IMR-90 (cell line): ENCODE measurements around the gene TRPV4. TPM values are rescaled to one million over a fixed set of nuclear protein-coding genes. Genes with fewer than 3 reads are reported as not detected.

Source experiments
- ATAC-seq: fragments of 200-7000 bp; cut with Tn5 transposase; 2 replicates; pipeline ENCODE4 v1.9.1; 2020; ENCODE audit warnings: low read depth, mild to moderate bottlenecking, moderate library complexity
- BruUV-seq: library from RNA; stranded (reverse); fragments of 400-500 nt; replicated peaks from 2 replicates; lab custom pipeline; 2021; lab: Mats Ljungman, UMichigan
- CTCF ChIA-PET: fragments of 300-600 bp; formaldehyde crosslinking; extraction: SDS; loops from one replicate; lab custom pipeline; 2021; ENCODE audit warnings: antibody characterized with exemption; lab: Yijun Ruan, JAX
- POLR2A ChIA-PET: fragments of 300-600 bp; sonication (Branson Sonifier 250); formaldehyde crosslinking; loops from one replicate; lab custom pipeline; 2022; ENCODE audit warnings: antibody characterized with exemption; ENCODE audit not compliant: unreplicated experiment; lab: Charles Lee
- DNase-seq: peaks from one replicate; pipeline ENCODE4 v3.0.0; 2013
- H2AFZ ChIP-seq: replicated peaks from 2 replicates; pipeline ENCODE3; 2013; ENCODE audit warnings: low read length, mild to moderate bottlenecking; ENCODE audit not compliant: poor library complexity
- H2AK5ac ChIP-seq: 2 replicates; pipeline ENCODE4 v1.6.1; 2013; ENCODE audit warnings: low read depth, low read length, inconsistent platforms
- H2AK9ac ChIP-seq: replicated peaks from 2 replicates; pipeline ENCODE3; 2013; ENCODE audit warnings: mild to moderate bottlenecking, low read depth, low read length, moderate library complexity; ENCODE audit not compliant: poor library complexity
- H2BK120ac ChIP-seq: 2 replicates; pipeline ENCODE4 v1.6.1; 2013; ENCODE audit warnings: low read depth, low read length, inconsistent platforms
- H2BK15ac ChIP-seq: 3 replicates; pipeline ENCODE4 v1.6.1; 2013; ENCODE audit warnings: low read depth, low read length, inconsistent platforms
- H2BK20ac ChIP-seq: 2 replicates; pipeline ENCODE4 v1.6.1; 2013; ENCODE audit warnings: low read depth, mild to moderate bottlenecking, inconsistent platforms, low read length, moderate library complexity
- H2BK5ac ChIP-seq: 2 replicates; pipeline ENCODE4 v1.6.1; 2013; ENCODE audit warnings: mild to moderate bottlenecking, low read depth, low read length, inconsistent platforms; ENCODE audit not compliant: poor library complexity, severe bottlenecking
- H3K14ac ChIP-seq: replicated peaks from 2 replicates; pipeline ENCODE4 v1.6.1; 2013; ENCODE audit warnings: low read depth, low read length, inconsistent platforms
- H3K18ac ChIP-seq: 2 replicates; pipeline ENCODE4 v1.6.1; 2013; ENCODE audit warnings: low read depth, low read length, control low read depth
- H3K23ac ChIP-seq: 2 replicates; pipeline ENCODE4 v1.6.1; 2013; ENCODE audit warnings: low read depth, low read length, inconsistent platforms
- H3K27ac ChIP-seq: 2 replicates; pipeline ENCODE4 v1.5.1; 2013; ENCODE audit warnings: mild to moderate bottlenecking, control low read depth, low read length; ENCODE audit not compliant: insufficient read depth
- H3K27me3 ChIP-seq: 2 replicates; pipeline ENCODE4 v1.6.1; 2013; ENCODE audit warnings: low read length; ENCODE audit not compliant: control insufficient read depth, insufficient read depth
- H3K36me3 ChIP-seq: 2 replicates; pipeline ENCODE4 v1.6.1; 2013; ENCODE audit warnings: low read length, mixed read lengths; ENCODE audit not compliant: control insufficient read depth, insufficient read depth
- H3K4ac ChIP-seq: 2 replicates; pipeline ENCODE4 v1.6.1; 2013; ENCODE audit warnings: low read depth, low read length, inconsistent platforms
- H3K4me1 ChIP-seq: 2 replicates; pipeline ENCODE4 v1.6.1; 2013; ENCODE audit warnings: low read length, mixed read lengths; ENCODE audit not compliant: control insufficient read depth, insufficient read depth
- H3K4me2 ChIP-seq: 2 replicates; pipeline ENCODE4 v1.6.1; 2013; ENCODE audit warnings: low read depth, mild to moderate bottlenecking, control low read depth, low read length, moderate library complexity
- H3K4me3 ChIP-seq: 2 replicates; pipeline ENCODE4 v1.5.1; 2013; ENCODE audit warnings: low read depth, mild to moderate bottlenecking, control low read depth, low read length, moderate library complexity; ENCODE audit not compliant: insufficient read depth
- H3K56ac ChIP-seq: 2 replicates; pipeline ENCODE4 v1.6.1; 2013; ENCODE audit warnings: low read length, inconsistent platforms; ENCODE audit not compliant: insufficient read depth; ENCODE audit errors: extremely low read depth
- H3K79me1 ChIP-seq, 2 experiments: 2 replicates each; pipeline ENCODE4 v1.6.1; 2013; ENCODE audit warnings: low read length in 2 of 2, inconsistent platforms in 1 of 2, low read depth in 1 of 2
- H3K9ac ChIP-seq: 2 replicates; pipeline ENCODE4 v1.6.1; 2013; ENCODE audit warnings: low read depth, low read length, control low read depth
- H3K9me1 ChIP-seq: 2 replicates; pipeline ENCODE4 v1.6.1; 2013; ENCODE audit warnings: low read length, inconsistent platforms; ENCODE audit not compliant: insufficient read depth
- H3K9me3 ChIP-seq: 2 replicates; pipeline ENCODE4 v1.6.1; 2013; ENCODE audit warnings: low read length; ENCODE audit not compliant: control insufficient read depth, insufficient read depth
- H4K20me1 ChIP-seq: 2 replicates; pipeline ENCODE4 v1.6.1; 2013; ENCODE audit warnings: low read length, inconsistent platforms; ENCODE audit not compliant: insufficient read depth
- H4K5ac ChIP-seq: 2 replicates; pipeline ENCODE4 v1.6.1; 2013; ENCODE audit warnings: mild to moderate bottlenecking, low read depth, low read length, control low read depth
- H4K8ac ChIP-seq, 2 experiments: 2 replicates each; pipeline ENCODE4 v1.6.1; 2013; ENCODE audit warnings: low read depth in 2 of 2, low read length in 2 of 2, control low read depth in 1 of 2, inconsistent platforms in 1 of 2
- H4K91ac ChIP-seq: 2 replicates; pipeline ENCODE4 v1.6.1; 2013; ENCODE audit warnings: low read depth, low read length, inconsistent platforms; ENCODE audit not compliant: insufficient read depth
- BHLHE40 ChIP-seq: fragments of 150-350 bp; IDR thresholded peaks from 2 replicates; pipeline ENCODE4 v1.6.1; 2016; ENCODE audit warnings: mild to moderate bottlenecking, low read depth, low read length
- CEBPB ChIP-seq: IDR thresholded peaks from 2 replicates; pipeline ENCODE4 v1.6.1; 2012; ENCODE audit warnings: low read depth, low read length, improper control_type of control experiment
- FOS ChIP-seq: fragments of 150-350 bp; IDR thresholded peaks from 2 replicates; pipeline ENCODE4 v1.6.1; 2016; ENCODE audit warnings: low read depth, low read length
- WGBS, 2 experiments: methylation state at CpG; one replicate each; pipeline versions ENCODE4 v1.1.5 to v1.1.7; 2013; ENCODE audit warnings: missing lambda C conversion rate in 2 of 2; ENCODE audit not compliant: insufficient read length in 1 of 2; ENCODE audit errors: extremely low coverage in 2 of 2; 5-methylcytosine and 5-hydroxymethylcytosine counted together
- dilution Hi-C: fragments of 300-500 bp; cut with HindIII; formaldehyde crosslinking; loops from one replicate; pipeline ENCODE4 v1.14.3; 2018; ENCODE audit warnings: low sequenced_read_pairs; ENCODE audit not compliant: unreplicated experiment
- in situ Hi-C: fragments of 300-500 bp; cut with MboI; formaldehyde crosslinking; loops from 3 replicates; pipeline ENCODE4 v1.14.3; 2019; ENCODE audit warnings: low sequenced_read_pairs, inconsistent platforms, mixed read lengths
- intact Hi-C: fragments of 100-400 bp; cut with micrococcal nuclease; formaldehyde crosslinking; loops from 2 replicates; pipeline ENCODE4 v1.10.0; 2022
- polyA plus RNA-seq, 3 experiments: library from polyadenylated mRNA; depleted of rRNA; stranded (reverse); fragments of >200 nt; gene quantifications; 2 replicates each; pipeline ENCODE4 v1.2.3, GENCODE V29; 2012; ENCODE audit warnings: low replicate concordance in 1 of 3
- total RNA-seq: library from RNA; depleted of rRNA; stranded (reverse); fragments of >200 nt; gene quantifications from 2 replicates; pipeline ENCODE4 v1.2.3, GENCODE V29; 2012

TRPV4 gene
- total and polyA plus RNA-seq, 2 of the 4 experiments (the other 2 are of a cell fraction) = 1.1 to 6.1 TPM

GRCh38 chr12:109830718-109831117 is 2.5 kb downstream of the TRPV4 start:
- Histone ChIP-seq H2AK9ac (no peak overlapping the region), H4K5ac (no peak overlapping the region), H4K8ac (no peak overlapping the region), H2AK5ac (no peak overlapping the region), H3K56ac (no peak overlapping the region), H3K79me1 (0 out of 4 replicates have a peak, but pooled peaks cover 0 to 3% of the 10 kb centered on the region in 2 experiments), H2BK15ac (no peak overlapping the region), H3K9me1 (no peaks in the 10 kb centered on the region), H2BK20ac (no peak overlapping the region), H3K23ac (peak overlapping the region; percentile 59; the same call in 1 of the 2 replicates), H3K27ac (no peak overlapping the region), H4K20me1 (no peaks in the 10 kb centered on the region; the same call in 1 of the 2 replicates), H3K14ac (no peak overlapping the region), H2BK120ac (no peak overlapping the region), H3K4me3 (no peak overlapping the region), H2BK5ac (no peak overlapping the region), H3K18ac (no peak overlapping the region), H4K91ac (no peak overlapping the region), H3K9ac (no peak overlapping the region), H3K4me2 (no peak overlapping the region), H2AFZ (no peak overlapping the region), H3K4me1 (peaks cover 2% of the 10 kb centered on the region; the same call in 1 of the 2 replicates), H3K9me3 (no peaks in the 10 kb centered on the region), H3K27me3 (no peaks in the 10 kb centered on the region), H3K4ac (no peak overlapping the region), H3K36me3 (no peaks in the 10 kb centered on the region)
- WGBS, 2 experiments = 46% methylated on average over 2 of the region's 2 CpGs; no CpG with 5 or more reads in 1 of the 2 experiments
- dilution Hi-C loops (no loop called here), intact Hi-C loops (no loop called here), in situ Hi-C loops (no loop called here)
- ATAC-seq (no peak), DNase-seq (no peak)
- POLR2A ChIA-PET = no interaction called here
- no TSS peak for BruUV-seq
- no peak for TF ChIP-seq FOS
- no peak for TF ChIP-seq BHLHE40
- TF ChIP-seq CEBPB = no peak
- CTCF ChIA-PET = interaction anchor here (1.0 kb wide), 1 partner anchor 15 kb away, joined by 3 read pairs; no protein-coding TSS in a partner anchor
